ENCODE data around the gene NKTR.

The NKTR gene

DNA sequence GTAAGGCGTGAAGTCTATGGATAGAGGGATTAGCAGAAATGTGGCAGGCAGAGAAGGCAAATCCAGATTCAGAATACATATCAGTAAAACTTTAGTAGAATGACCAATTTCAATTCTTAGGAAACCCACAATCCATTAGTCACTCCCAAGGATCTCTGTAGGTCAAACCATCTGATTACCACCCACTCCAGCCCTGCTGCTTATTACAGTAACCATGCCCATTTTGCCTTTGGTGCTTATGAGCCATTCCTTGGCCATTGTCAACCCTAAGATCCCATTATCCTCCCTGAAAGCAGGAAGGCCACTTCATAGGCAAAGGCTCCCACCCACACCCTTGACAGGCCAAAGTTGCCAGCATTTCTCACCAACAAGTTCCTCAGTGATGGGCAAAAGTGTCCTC is 79.8 kb downstream of the NKTR start:
- no peak for DNase-seq (ENCODE audit: insufficient read length)
- no peak for TF ChIP-seq POLR2A (IDR thresholded peaks at IDR 0.05; ENCODE audit: low read depth, low read length)
- no peak for TF ChIP-seq POLR2AphosphoS5 (IDR thresholded peaks at IDR 0.05; ENCODE audit: low read depth, low read length)
- no peak for TF ChIP-seq TAF1 (IDR thresholded peaks at IDR 0.05; ENCODE audit: borderline replicate concordance, low read depth, low read length)
- no peak for FAIRE-seq

DNA sequence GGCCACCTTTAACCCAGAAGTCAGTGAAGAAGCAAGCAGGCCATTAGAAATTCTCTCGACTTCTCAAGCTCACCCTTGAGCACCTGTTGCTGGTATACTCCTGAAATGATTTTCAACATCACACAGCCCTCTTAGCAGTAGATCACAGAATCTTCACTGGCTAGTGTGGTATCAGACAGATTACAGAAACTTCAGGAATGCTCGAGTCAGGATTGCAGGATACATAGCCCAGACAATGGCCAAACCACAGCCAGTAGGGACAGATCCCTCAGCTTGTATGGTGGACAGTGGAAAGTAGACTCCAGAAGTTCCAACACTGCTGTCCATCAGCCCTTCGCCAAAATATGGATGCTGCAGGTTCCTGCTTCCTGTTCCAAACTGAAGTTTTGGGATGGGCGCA is 80.3 kb downstream of the NKTR start:
- DNase-seq (ENCODE audit: insufficient read length): no peak
- TF ChIP-seq POLR2A (IDR thresholded peaks at IDR 0.05; ENCODE audit: low read depth, low read length) (no peak), POLR2AphosphoS5 (IDR thresholded peaks at IDR 0.05; ENCODE audit: low read depth, low read length) (no peak), TAF1 (IDR thresholded peaks at IDR 0.05; ENCODE audit: borderline replicate concordance, low read depth, low read length) (no peak)
- no peak for FAIRE-seq

DNA sequence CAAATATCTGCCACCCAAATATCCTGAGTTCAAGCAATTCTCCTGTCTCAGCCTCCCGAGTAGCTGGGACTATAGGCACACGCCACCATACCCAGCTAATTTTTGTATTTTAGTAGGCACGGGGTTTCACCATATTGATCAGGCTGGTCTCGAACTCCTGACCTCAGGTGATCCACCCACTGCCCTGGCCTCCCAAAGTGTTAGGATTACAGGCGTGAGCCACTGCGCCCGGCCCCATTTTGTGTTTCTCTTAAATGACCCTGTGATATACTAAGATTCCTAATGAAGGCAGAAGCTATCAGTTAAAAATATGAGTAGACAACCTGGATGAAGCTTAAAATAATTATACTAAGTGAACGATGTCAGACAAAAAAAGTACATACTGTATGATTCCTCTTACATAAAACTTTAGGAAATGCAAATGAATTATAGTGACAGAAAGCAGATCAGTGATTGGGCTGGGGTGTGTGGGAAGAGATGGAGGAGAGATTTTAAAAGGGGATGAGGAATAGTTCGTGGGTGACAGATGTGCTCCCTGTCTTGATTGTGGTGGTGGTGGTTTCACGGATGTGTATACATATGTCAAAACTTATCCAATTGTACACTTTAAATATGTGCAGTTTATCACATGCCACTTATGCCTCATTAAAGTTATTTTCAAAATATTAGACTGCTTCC is 81.0 kb downstream of the NKTR start:
- DNase-seq (ENCODE audit: insufficient read length) (no peak), FAIRE-seq (no peak)
- no peak for TF ChIP-seq POLR2AphosphoS5 (IDR thresholded peaks at IDR 0.05; ENCODE audit: low read depth, low read length)
- no peak for TF ChIP-seq TAF1 (IDR thresholded peaks at IDR 0.05; ENCODE audit: borderline replicate concordance, low read depth, low read length)
- no peak for TF ChIP-seq POLR2A (IDR thresholded peaks at IDR 0.05; ENCODE audit: low read depth, low read length)

DNA sequence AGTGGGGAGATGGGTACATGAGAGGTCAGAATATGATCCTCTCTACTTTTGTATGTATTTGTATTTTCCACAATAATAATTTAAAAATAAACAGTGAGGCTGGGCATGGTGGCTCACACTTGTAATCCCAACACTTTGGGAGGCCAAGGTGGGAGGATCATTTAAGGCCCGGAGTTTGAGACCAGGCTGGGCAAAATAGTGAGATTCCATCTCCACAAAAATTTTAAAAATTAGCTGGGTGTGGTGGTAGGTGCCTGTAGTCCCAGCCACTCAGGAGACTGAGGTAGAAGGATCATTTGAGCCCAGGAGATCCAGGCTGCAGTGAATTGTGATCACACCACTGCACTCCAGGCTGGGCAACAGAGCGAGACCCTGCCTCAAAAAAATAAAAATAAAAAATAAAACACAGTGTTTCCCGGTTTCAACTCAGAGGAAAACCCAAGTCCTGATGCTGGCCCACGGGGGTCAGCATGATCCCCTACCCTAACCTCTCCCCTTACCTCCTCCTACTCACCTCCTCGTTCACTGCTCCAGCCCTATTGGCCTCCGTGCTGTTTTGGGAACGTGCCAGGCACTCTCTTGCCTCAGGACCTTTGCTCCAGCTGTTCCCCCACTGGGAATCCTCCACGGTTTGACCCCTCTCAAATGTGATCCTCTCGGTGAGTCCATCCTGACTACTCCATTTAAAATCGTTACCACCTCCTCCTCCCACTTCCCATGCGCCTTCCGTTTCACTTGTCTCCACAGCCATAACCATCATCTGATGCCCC is 82.0 kb downstream of the NKTR start:
- DNase-seq (ENCODE audit: insufficient read length) (no peak), FAIRE-seq (no peak)
- TF ChIP-seq POLR2AphosphoS5 (IDR thresholded peaks at IDR 0.05; ENCODE audit: low read depth, low read length): no peak
- no peak for TF ChIP-seq POLR2A (IDR thresholded peaks at IDR 0.05; ENCODE audit: low read depth, low read length)
- no peak for TF ChIP-seq TAF1 (IDR thresholded peaks at IDR 0.05; ENCODE audit: borderline replicate concordance, low read depth, low read length)

DNA sequence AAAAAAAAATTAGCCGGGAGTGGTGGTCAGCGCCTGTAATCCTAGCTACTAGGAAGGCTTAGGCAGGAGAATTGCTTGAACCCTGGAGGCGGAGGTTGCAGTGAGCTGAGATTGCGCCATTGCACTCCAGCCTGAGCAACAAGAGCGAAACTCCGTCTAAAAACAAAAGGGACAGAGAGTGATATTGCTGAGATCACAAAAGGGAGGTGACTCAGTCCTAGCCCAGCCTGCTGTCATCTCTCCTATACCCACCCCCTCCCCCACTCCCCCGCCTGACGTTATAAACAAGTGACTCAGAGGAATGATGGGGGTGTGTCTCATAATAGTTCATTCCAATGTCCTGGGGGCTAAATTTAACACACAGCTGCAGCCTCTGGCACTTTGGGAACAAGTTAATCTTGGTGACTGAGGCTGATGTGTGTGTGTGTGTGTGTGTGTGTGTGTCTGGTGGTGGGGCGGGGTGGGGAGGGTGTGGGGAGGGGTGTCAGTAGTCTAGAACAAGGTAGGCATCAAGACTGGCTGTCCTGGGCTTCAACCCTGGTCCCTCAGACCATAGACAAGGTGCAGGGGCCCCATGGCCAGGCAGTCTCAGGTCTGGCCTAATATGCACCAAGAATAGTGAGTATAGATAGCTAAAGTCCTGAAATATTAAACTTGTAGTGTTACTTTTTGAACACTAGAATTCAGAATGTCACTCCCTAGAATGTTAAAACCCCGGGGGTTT is 83.6 kb downstream of the NKTR start:
- DNase-seq (ENCODE audit: insufficient read length) (peak; percentile 12), FAIRE-seq (no peak)
- no peak for TF ChIP-seq TAF1 (IDR thresholded peaks at IDR 0.05; ENCODE audit: borderline replicate concordance, low read depth, low read length)
- TF ChIP-seq POLR2A (IDR thresholded peaks at IDR 0.05; ENCODE audit: low read depth, low read length): no peak
- TF ChIP-seq POLR2AphosphoS5 (IDR thresholded peaks at IDR 0.05; ENCODE audit: low read depth, low read length): no peak

DNA sequence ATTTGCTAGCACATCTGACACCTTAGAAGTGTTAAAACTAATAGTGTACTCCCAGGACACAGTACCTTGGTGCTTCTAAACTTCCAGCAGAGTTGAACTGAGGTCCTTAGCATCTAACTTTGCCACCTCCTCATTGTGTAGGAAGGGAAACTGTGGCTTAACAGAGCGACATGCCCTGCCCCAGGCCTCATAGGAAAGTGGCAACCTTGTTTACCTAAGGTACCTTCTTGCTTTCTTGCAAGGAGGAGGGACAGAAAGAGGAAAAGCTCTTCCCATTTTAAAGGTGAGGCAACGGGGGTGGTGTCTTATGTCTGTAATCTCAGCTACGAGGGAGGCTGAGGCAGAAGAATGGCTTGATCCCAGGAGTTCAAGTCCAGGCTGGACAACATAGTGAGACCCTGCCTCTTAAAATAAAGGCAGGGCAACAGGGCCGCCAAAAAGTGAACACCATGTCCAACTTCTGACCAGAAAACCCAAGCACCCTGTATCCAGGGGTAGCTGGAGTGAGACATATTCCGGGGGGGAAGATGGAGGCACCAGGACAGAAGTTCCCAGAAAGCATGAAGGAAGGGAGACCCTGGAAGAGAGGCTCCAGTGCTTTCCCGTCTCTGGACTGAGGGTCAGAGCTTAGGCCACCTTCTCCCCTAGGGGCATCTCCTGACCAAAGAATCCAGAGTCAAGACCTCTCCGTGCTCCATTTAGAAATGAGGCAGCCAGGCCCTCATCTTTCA is 84.3 kb downstream of the NKTR start:
- TF ChIP-seq POLR2AphosphoS5 (IDR thresholded peaks at IDR 0.05; ENCODE audit: low read depth, low read length) (no peak), TAF1 (IDR thresholded peaks at IDR 0.05; ENCODE audit: borderline replicate concordance, low read depth, low read length) (no peak), POLR2A (IDR thresholded peaks at IDR 0.05; ENCODE audit: low read depth, low read length) (no peak)
- DNase-seq (ENCODE audit: insufficient read length): peak; percentile 18
- no peak for FAIRE-seq

DNA sequence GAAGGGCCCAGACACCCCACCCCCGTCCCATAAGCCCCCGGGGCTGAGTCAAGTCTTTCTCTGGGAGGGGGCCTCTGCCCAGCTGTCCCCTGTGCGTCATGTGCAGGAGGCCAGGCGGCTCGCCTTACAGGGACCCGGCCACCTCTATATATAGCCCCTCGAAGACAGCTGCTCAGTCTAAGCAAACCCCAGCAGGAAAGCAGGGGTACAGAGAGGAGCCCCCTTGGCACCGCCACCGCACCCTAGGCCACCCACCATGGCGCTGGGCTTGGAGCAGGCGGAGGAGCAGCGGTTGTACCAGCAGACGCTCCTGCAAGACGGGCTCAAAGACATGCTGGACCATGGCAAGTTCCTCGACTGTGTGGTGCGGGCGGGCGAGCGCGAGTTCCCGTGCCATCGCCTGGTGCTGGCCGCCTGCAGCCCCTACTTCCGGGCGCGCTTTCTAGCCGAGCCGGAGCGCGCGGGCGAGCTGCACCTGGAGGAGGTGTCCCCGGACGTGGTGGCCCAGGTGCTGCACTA is 84.9 kb downstream of the NKTR start, which contains the start of gene KLHL40:
Gene KLHL40, plus strand, starts transcription at position 175 of the 519 bp plus-strand sequence. Its CDS starts 82 bp downstream, at position 257.
- TF ChIP-seq POLR2AphosphoS5 (IDR thresholded peaks at IDR 0.05; ENCODE audit: low read depth, low read length) (no peak), POLR2A (IDR thresholded peaks at IDR 0.05; ENCODE audit: low read depth, low read length) (no peak), TAF1 (IDR thresholded peaks at IDR 0.05; ENCODE audit: borderline replicate concordance, low read depth, low read length) (no peak)
- peak; percentile 5 for DNase-seq (ENCODE audit: insufficient read length)
- FAIRE-seq: no peak

DNA sequence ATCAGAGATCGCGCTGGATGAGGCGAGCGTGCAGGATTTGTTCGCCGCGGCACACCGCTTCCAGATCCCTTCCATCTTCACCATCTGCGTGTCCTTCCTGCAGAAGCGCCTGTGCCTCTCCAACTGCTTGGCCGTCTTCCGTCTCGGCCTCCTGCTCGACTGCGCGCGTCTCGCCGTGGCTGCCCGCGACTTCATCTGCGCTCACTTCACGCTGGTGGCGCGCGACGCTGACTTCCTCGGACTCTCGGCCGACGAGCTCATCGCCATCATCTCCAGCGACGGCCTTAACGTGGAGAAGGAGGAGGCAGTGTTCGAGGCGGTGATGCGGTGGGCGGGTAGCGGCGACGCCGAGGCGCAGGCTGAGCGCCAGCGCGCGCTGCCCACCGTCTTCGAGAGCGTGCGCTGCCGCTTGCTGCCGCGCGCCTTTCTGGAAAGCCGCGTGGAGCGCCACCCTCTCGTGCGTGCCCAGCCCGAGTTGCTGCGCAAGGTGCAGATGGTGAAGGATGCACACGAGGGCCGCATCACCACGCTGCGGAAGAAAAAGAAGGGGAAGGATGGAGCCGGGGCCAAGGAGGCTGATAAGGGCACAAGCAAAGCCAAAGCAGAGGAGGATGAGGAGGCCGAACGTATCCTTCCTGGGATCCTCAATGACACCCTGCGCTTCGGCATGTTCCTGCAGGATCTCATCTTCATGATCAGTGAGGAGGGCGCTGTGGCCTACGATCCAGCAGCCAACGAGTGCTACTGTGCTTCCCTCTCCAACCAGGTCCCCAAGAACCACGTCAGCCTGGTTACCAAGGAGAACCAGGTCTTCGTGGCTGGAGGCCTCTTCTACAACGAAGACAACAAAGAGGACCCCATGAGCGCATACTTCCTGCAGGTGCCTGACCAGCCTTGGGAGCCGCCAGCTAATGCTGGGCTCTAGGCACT is 85.7 kb downstream of the NKTR start:
- FAIRE-seq (no peak), DNase-seq (ENCODE audit: insufficient read length) (no peak)
- TF ChIP-seq POLR2A (IDR thresholded peaks at IDR 0.05; ENCODE audit: low read depth, low read length): no peak

DNA sequence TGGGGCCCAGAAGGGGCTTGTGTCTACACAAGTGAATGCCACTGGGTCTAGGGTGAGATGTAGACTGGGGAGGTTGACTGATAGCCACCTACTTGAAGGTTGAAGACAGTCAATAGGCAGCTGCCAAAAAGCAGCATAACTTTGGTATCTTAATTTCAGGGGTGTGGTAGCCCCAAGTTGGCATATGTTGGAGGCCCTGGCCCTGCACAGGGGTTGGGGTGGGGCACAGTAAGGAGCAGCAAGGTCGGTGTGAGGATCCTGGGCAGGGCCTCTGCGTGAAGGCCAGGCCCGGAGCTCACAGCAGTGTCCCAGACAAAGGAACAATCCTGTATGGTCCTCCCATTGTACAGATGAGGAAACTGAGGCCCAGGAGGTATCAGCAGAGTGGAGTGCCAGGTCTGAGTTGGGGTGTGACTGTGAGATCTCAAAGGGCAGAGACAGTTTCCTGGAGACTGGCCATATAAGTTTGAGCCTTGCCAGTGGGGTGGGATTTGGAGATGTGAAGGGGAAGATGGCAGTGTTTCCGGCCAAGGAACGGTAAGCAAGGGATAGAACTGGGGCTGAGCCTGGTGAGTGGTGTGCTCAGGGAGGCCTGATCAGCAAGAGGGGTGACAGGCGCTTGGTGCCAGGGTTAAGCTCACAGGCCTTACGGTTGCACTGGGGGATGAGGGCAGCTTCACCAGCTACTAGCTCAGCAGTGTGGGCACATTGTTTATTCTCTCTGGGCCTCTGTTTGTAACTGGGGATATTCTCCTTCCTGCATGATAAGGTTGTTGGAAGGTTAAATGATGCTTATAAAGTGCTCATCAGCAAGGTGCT is 86.6 kb downstream of the NKTR start:
- FAIRE-seq (no peak), DNase-seq (ENCODE audit: insufficient read length) (no peak)
- TF ChIP-seq TAF1 (IDR thresholded peaks at IDR 0.05; ENCODE audit: borderline replicate concordance, low read depth, low read length): no peak
- no peak for TF ChIP-seq POLR2AphosphoS5 (IDR thresholded peaks at IDR 0.05; ENCODE audit: low read depth, low read length)
- no peak for TF ChIP-seq POLR2A (IDR thresholded peaks at IDR 0.05; ENCODE audit: low read depth, low read length)
